Fibroblast of gingiva (primary cell): ENCODE data around the gene CCDC149.

Source experiments
- DNase-seq: peaks from one replicate; pipeline ENCODE4 v3.0.0-alpha.2; 2011; ENCODE audit warnings: low read depth

CCDC149 gene

GRCh38 chr4:24802648-24803047, 110.2 kb downstream of the CCDC149 start:
- DNase-seq = no peak

- no peak for DNase-seq
Observed at GRCh38 chr4:24801136-24801855, 111.5 kb downstream of the CCDC149 start.

GRCh38 chr4:24800325-24800895, 112.4 kb downstream of the CCDC149 start:
- peak; percentile 45 for DNase-seq

- DNase-seq = no peak
Observed at GRCh38 chr4:24799544-24800324, 113.1 kb downstream of the CCDC149 start.

- DNase-seq = no peak
Observed at GRCh38 chr4:24799196-24799543, 113.7 kb downstream of the CCDC149 start.

- no peak for DNase-seq
Observed at GRCh38 chr4:24798036-24798610, 114.7 kb downstream of the CCDC149 start.

GRCh38 chr4:24796620-24797019, 116.2 kb downstream of the CCDC149 start:
- DNase-seq = no peak

- DNase-seq = no peak
Observed at GRCh38 chr4:24795666-24796381, 117.0 kb downstream of the CCDC149 start.

- peak; percentile 94 for DNase-seq
Observed at GRCh38 chr4:24794916-24795665, 117.8 kb downstream of the CCDC149 start, which contains the start of gene SOD3. SOD3 (plus strand) TSS chr4:24795573; CDS start chr4:24799522, 3,949 bp downstream.

GRCh38 chr4:24794480-24794879, 118.4 kb downstream of the CCDC149 start:
- DNase-seq = peak; percentile 81

- no peak for DNase-seq
Observed at GRCh38 chr4:24794051-24794450, 118.8 kb downstream of the CCDC149 start.

GRCh38 chr4:24793219-24794005, 119.4 kb downstream of the CCDC149 start:
- no peak for DNase-seq

GRCh38 chr4:24792552-24792951, 120.3 kb downstream of the CCDC149 start:
- DNase-seq = no peak

- no peak for DNase-seq
Observed at GRCh38 chr4:24791043-24791442, 121.8 kb downstream of the CCDC149 start.

- DNase-seq = no peak
Observed at GRCh38 chr4:24783506-24783905, 129.3 kb downstream of the CCDC149 start.

- DNase-seq = peak; percentile 4
Observed at GRCh38 chr4:24781999-24782745, 130.7 kb downstream of the CCDC149 start.

GRCh38 chr4:24780936-24781495, 131.8 kb downstream of the CCDC149 start:
- no peak for DNase-seq

GRCh38 chr4:24778464-24779225, 134.2 kb downstream of the CCDC149 start:
- peak; percentile 99 for DNase-seq
